ELF-1 (cell line): ENCODE data around the gene WDR1.
A peak's percentile ranks its signal among the peaks of the same experiment; 100 is the strongest.

Experiments
- DNase-seq: peaks from one replicate; pipeline ENCODE4 v3.0.0-alpha.2; 2016; ENCODE audit warnings: low read depth, low spot score

Gene WDR1

GRCh38 chr4:10072420-10073017 lies 44.1 kb downstream of the WDR1 start:
- no peak for DNase-seq

GRCh38 chr4:10069075-10069642 lies 47.4 kb downstream of the WDR1 start:
- DNase-seq: no peak

- DNase-seq: no peak
Measured at GRCh38 chr4:10066670-10067651, 49.6 kb downstream of the WDR1 start.

GRCh38 chr4:10066206-10066605 lies 50.4 kb downstream of the WDR1 start:
- DNase-seq: no peak

GRCh38 chr4:10063544-10064300 lies 52.9 kb downstream of the WDR1 start:
- peak; percentile 93 for DNase-seq

GRCh38 chr4:10061650-10062415 lies 54.8 kb downstream of the WDR1 start:
- no peak for DNase-seq

GRCh38 chr4:10058371-10058770 lies 58.2 kb downstream of the WDR1 start:
- DNase-seq: no peak

GRCh38 chr4:10057023-10057395 lies 59.6 kb downstream of the WDR1 start:
- no peak for DNase-seq

GRCh38 chr4:10056334-10057022 lies 60.1 kb downstream of the WDR1 start:
- no peak for DNase-seq

- no peak for DNase-seq
Measured at GRCh38 chr4:10055871-10056270, 60.7 kb downstream of the WDR1 start.

- no peak for DNase-seq
Measured at GRCh38 chr4:10054571-10055041, 62.0 kb downstream of the WDR1 start.

GRCh38 chr4:10053635-10054453 lies 62.8 kb downstream of the WDR1 start:
- DNase-seq: no peak

GRCh38 chr4:10051517-10052135 lies 65.0 kb downstream of the WDR1 start:
- peak; percentile 30 for DNase-seq

- no peak for DNase-seq
Measured at GRCh38 chr4:10050721-10051120, 65.9 kb downstream of the WDR1 start.

GRCh38 chr4:10050261-10050661 lies 66.3 kb downstream of the WDR1 start:
- peak; percentile 39 for DNase-seq

- no peak for DNase-seq
Measured at GRCh38 chr4:10048941-10049697, 67.5 kb downstream of the WDR1 start.

GRCh38 chr4:10047967-10048366 lies 68.6 kb downstream of the WDR1 start:
- no peak for DNase-seq

GRCh38 chr4:10046471-10046870 lies 70.1 kb downstream of the WDR1 start:
- no peak for DNase-seq
